Measurements from ENCODE around the gene GRAMD1A.

Gene GRAMD1A

DNA sequence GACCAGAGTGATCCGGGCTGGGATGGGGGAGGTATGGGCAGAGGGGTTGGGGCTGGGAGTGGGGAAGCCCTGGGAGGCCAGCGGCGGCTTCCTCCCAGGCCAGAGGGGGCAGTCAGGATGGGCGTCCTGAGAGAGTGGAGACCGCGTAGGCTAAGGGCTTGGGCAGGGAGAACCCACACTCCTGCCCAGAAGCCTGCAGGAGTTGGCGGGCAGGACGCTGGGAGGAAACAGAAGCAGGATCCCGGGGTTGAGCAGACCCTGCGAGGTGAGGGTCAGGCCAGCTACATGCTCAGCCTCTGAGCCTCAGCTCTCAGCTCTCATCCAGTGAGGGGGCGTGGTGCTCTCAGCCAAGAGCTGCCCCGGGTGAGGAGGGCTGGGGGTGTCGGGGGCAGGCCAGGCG, 22.3 kb downstream of the GRAMD1A start:
- no peak for TF ChIP-seq CTCF (conservative IDR thresholded peaks at IDR 0.05; ENCODE audit: control insufficient read depth, insufficient read depth, low read depth, low read length)
- no peak overlapping the region for H3K4me3 ChIP-seq (ENCODE audit: control insufficient read depth, low read depth, low read length)
- DNase-seq (ENCODE audit: low read depth), result no peak

DNA sequence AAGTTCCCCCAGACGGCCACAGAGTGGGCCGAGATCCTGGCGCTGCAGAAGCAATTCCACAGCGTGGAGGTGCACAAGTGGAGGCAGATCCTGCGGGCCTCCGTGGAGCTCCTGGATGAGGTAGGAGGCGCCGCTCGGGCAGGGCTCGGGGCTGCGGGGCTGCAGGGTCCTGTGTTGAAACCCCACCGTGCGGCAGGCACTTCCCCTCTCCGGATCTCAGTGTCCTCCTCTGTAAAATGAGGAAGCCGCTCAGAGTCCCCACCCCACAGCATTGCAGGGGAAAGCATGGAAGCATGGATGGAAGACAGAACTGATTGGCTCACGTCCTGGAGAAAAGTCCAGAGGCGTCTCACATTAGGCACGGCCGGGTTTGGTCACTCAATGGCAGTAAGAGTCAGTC, 23.3 kb downstream of the GRAMD1A start:
- no peak overlapping the region for H3K4me3 ChIP-seq (ENCODE audit: control insufficient read depth, low read depth, low read length)
- no peak for DNase-seq (ENCODE audit: low read depth)
- no peak for TF ChIP-seq CTCF (conservative IDR thresholded peaks at IDR 0.05; ENCODE audit: control insufficient read depth, insufficient read depth, low read depth, low read length)

DNA sequence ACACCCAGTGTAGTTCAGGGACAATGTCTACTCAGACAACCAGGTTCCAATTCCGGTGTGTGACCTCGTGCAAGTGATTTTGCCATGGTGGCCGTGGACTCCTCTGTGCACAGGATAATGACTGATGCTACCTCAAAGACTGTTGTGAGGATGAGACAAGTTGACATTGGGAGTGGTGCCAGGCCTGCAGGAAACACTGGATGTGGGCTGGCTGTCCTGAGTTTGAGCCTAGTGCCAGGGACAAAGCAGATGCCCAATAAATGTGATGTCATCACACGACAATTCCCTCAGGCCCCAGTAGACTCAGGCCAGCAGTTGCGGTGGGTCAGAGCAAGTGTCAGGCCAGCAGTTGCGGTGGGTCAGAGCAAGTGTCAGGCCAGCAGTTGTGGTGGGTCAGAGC, 24.0 kb downstream of the GRAMD1A start:
- no peak for DNase-seq (ENCODE audit: low read depth)
- no peak overlapping the region for H3K4me3 ChIP-seq (ENCODE audit: control insufficient read depth, low read depth, low read length)
- TF ChIP-seq CTCF (conservative IDR thresholded peaks at IDR 0.05; ENCODE audit: control insufficient read depth, insufficient read depth, low read depth, low read length), result no peak

GRCh38 chr19:35025969-35026368, 25.8 kb downstream of the GRAMD1A start:
- no peak overlapping the region for H3K4me3 ChIP-seq (ENCODE audit: control insufficient read depth, low read depth, low read length)
- no peak for TF ChIP-seq CTCF (conservative IDR thresholded peaks at IDR 0.05; ENCODE audit: control insufficient read depth, insufficient read depth, low read depth, low read length)
- DNase-seq (ENCODE audit: low read depth), result no peak

GRCh38 chr19:35026418-35026817, 26.3 kb downstream of the GRAMD1A start:
- no peak for DNase-seq (ENCODE audit: low read depth)
- TF ChIP-seq CTCF (conservative IDR thresholded peaks at IDR 0.05; ENCODE audit: control insufficient read depth, insufficient read depth, low read depth, low read length), result no peak
- H3K4me3 ChIP-seq (ENCODE audit: control insufficient read depth, low read depth, low read length), result no peak overlapping the region

- H3K4me3 ChIP-seq (ENCODE audit: control insufficient read depth, low read depth, low read length), result no peak overlapping the region
- no peak for DNase-seq (ENCODE audit: low read depth)
- TF ChIP-seq CTCF (conservative IDR thresholded peaks at IDR 0.05; ENCODE audit: control insufficient read depth, insufficient read depth, low read depth, low read length), result no peak
Measured at GRCh38 chr19:35027009-35027408, 26.9 kb downstream of the GRAMD1A start.

Measured in fibroblast of mammary gland (primary cell).